Duodenal mucosa (tissue), 2 donors: Measurements from ENCODE around the gene MRGPRF.
"Not testable (repeated sequence)": the region's sequence is repeated elsewhere in the genome, so short reads cannot be mapped to it uniquely, and the experiment has no call there.

Experiments
- H3K27ac ChIP-seq: one replicate; pipeline ENCODE4 v1.7.0; 2013; ENCODE audit warnings: low read depth, low read length
- H3K27me3 ChIP-seq, 2 donors: one replicate each; pipeline ENCODE4 v1.7.0; 2013; ENCODE audit warnings: low read length in 2 of 2, control low read depth in 1 of 2; ENCODE audit not compliant: insufficient read depth in 2 of 2, control insufficient read depth in 1 of 2
- H3K36me3 ChIP-seq, 2 donors: one replicate each; pipeline ENCODE4 v1.7.0; 2013; ENCODE audit warnings: low read length in 2 of 2, control low read depth in 1 of 2; ENCODE audit not compliant: insufficient read depth in 2 of 2, control insufficient read depth in 1 of 2
- H3K4me1 ChIP-seq, 2 donors: one replicate each; pipeline ENCODE4 v1.7.0; 2013; ENCODE audit warnings: low read length in 2 of 2, control low read depth in 1 of 2; ENCODE audit not compliant: insufficient read depth in 2 of 2, control insufficient read depth in 1 of 2
- H3K4me3 ChIP-seq, 2 donors: one replicate each; pipeline ENCODE4 v1.7.0; 2013; ENCODE audit warnings: low read length in 2 of 2, low read depth in 1 of 2
- H3K9ac ChIP-seq, 2 donors: one replicate each; pipeline ENCODE4 v1.7.0; 2013; ENCODE audit warnings: low read length in 2 of 2, low read depth in 1 of 2
- H3K9me3 ChIP-seq, 2 donors: one replicate each; pipeline ENCODE4 v1.7.0; 2013; ENCODE audit warnings: low read length in 2 of 2, control low read depth in 1 of 2; ENCODE audit not compliant: control insufficient read depth in 1 of 2

MRGPRF gene

DNA sequence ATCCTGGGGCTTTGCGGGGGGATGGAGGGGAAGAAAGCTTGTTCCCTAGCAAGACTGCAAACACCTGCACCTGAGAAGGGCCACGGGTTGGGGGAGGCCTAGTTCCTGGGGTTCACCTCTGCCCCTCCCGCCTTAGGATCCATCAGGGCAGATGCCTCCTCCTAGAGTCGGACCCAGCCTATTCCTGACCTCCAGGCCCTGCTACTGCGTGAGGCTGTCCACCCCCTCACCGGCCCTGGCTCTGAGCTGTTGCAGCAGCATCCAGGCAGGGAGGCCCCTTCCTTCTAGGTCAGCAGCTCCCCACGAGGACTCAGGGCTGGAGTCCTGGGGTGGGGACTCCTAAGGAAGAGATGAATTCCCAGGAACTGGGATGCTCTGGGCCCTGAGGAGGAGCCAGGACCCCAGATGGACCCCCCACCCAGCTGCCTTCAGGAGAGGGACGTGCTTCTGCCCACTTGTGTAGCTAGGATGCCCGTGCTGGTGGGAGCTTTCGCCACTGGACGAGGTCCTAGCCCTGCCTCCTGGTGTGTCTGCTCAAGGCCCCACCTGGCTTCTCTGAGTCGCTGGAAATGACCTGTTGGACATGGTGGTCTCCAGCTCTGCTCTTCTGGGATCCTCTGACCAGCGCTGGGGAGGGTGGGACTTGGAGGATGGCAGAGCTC is 10.3 kb downstream of the MRGPRF start:
- H3K27me3 ChIP-seq, result no peaks in the 10 kb centered on the region
- H3K4me1 ChIP-seq, result peaks cover 2 to 5% of the 10 kb centered on the region in 2 donors
- no peaks in the 10 kb centered on the region for H3K36me3 ChIP-seq
- H3K9ac ChIP-seq, result no peak overlapping the region
- H3K4me3 ChIP-seq, result no peak overlapping the region
- no peaks in the 10 kb centered on the region for H3K9me3 ChIP-seq
- no peak overlapping the region for H3K27ac ChIP-seq

DNA sequence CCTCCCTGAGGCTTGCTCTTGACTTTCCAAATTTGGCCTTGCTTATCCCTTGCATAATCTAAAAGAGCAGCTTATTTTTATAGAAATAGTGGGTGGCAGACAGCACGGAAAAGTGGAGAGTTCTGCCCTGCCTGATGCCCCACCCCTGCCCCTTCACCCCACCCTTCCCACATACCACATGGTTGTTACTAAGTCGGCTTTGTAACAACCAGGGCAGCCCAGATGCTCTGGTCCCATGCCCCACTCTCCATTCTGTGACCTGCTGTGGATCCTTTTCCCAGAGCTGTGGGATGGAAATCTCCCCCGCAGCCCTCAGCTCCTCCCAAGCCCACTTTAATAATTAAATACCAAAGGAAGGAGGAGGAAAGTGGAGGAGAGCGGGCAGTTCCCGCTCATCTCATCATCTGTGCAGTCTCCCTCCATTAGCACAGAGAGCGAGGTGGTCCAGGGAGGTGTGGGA is 10.9 kb downstream of the MRGPRF start:
- Histone ChIP-seq H3K27me3 (no peaks in the 10 kb centered on the region), H3K27ac (no peak overlapping the region), H3K9me3 (no peaks in the 10 kb centered on the region), H3K9ac (no peak overlapping the region), H3K36me3 (no peaks in the 10 kb centered on the region), H3K4me3 (no peak overlapping the region), H3K4me1 (no peaks in the 10 kb centered on the region)

DNA sequence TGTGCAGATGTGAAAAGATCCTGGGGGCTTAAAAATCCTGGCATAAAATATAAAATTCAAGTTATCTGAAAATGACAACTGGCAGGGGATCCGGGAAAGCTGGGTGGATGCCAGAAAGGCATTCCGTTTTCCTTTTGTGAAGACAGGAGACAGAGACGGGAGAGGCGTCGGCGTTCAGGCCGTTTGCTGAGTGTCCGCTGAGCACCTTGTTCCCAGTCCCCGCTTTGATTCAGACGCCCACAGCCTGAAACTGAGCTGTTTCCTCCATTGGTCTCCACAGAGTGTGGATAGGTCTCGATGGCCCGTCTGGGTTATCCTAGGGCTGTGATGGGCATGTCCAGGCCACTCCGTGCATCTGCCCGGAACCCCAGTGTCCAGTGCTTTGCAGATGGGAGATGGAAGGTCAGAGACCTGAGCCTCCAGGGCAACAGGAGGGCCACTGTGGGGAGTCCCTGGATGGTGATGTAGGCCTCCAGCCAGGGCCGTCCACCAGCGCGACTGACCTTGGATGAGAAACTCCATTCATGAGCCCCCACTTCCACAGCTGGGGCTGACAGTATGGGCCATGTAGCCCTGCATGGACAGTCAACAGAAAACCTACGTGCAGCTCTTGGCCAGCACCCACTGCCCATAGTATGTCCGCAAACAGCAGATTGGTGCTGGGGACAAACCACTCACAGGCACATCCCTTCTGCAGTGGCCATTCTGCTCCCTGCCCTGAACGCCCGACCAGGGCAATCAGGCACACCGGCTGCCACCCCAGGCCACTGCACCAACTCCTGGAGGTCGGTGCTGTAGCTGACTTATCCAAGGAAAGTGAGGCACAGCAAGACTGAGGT is 11.6 kb downstream of the MRGPRF start:
- Histone ChIP-seq H3K9me3 (no peaks in the 10 kb centered on the region), H3K27me3 (no peaks in the 10 kb centered on the region), H3K4me1 (no peaks in the 10 kb centered on the region), H3K9ac (no peak overlapping the region), H3K36me3 (no peaks in the 10 kb centered on the region), H3K4me3 (no peak overlapping the region), H3K27ac (peak overlapping the region; percentile 15)

DNA sequence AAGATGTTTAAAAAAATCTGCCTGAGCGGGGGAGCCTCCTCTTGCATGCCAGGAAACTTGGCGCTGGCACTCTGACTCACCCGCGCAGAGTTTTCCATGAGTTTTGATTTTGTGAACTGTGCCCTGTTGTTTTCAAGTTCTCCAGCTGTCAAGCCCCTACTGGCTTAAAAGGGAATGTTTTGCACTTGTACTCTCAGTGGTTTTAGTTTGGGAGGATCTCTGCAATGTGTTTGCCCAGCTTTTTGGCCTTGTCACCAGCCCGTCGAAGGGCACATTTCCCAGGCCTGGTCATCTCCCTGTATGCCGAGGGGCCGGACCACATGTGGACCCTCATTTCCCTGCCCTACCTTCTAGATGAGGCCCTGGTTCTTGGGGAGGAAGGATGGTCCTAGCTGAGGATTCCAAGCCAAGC is 12.2 kb downstream of the MRGPRF start:
- Histone ChIP-seq H3K27ac (no peak overlapping the region), H3K4me1 (no peaks in the 10 kb centered on the region), H3K4me3 (no peak overlapping the region), H3K27me3 (no peaks in the 10 kb centered on the region), H3K9ac (no peak overlapping the region), H3K9me3 (no peaks in the 10 kb centered on the region), H3K36me3 (no peaks in the 10 kb centered on the region)

DNA sequence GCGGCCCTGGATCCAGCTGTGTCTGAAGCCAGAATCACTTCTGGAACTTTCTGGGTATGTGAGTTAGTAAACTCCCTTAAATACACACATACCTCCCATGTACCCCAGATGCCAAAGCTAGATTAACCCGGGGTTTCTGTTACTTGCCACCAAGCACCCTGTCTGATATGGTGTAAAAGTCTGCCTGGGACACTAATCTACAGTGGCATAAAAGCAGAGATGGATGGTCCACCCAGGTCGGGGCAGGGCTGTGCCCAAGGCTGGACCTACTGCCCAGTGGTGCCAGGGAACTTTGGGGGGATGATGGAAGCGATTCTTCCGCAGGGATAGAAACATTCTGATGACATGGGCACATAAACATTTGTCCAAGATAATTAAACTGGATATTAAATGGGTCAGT is 12.7 kb downstream of the MRGPRF start:
- Histone ChIP-seq H3K9ac (peak overlapping the region in 1 of 2 donors; percentile 28), H3K36me3 (no peaks in the 10 kb centered on the region), H3K9me3 (no peaks in the 10 kb centered on the region), H3K27me3 (no peaks in the 10 kb centered on the region), H3K4me3 (no peak overlapping the region), H3K27ac (peak overlapping the region; percentile 45), H3K4me1 (no peaks in the 10 kb centered on the region)

DNA sequence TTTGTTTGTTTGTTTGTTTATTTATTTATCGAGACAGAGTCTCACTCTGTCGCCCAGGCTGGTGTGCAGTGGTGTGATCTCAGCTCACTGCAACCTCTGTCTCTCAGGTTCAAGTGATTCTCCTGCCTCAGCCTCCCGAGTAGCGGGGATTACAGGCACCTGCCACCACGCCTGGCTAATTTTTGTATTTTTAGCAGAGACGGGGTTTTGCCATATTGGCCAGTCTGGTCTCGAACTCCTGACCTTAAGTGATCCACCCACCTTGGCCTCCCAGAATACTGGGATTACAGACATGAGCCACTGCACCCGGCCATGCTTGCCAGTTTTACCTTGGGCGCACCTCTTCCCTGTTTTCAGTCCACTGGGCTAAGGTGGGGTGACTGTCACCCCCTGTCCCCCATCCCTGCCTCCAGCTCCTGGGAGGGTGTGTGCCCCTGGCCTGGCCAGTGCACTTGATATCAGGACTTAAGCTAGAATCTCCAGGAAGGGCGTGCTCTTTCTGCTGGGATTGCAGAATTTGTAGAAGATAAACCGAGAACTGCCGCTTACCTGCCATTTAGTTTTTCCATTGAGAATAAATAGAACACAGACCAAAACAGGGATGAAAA is 13.2 kb downstream of the MRGPRF start:
- H3K36me3 ChIP-seq, H3K9ac ChIP-seq, H3K4me1 ChIP-seq, H3K27me3 ChIP-seq, H3K9me3 ChIP-seq, H3K4me3 ChIP-seq: not testable (repeated sequence)
- H3K27ac ChIP-seq, result peak overlapping the region; percentile 28

DNA sequence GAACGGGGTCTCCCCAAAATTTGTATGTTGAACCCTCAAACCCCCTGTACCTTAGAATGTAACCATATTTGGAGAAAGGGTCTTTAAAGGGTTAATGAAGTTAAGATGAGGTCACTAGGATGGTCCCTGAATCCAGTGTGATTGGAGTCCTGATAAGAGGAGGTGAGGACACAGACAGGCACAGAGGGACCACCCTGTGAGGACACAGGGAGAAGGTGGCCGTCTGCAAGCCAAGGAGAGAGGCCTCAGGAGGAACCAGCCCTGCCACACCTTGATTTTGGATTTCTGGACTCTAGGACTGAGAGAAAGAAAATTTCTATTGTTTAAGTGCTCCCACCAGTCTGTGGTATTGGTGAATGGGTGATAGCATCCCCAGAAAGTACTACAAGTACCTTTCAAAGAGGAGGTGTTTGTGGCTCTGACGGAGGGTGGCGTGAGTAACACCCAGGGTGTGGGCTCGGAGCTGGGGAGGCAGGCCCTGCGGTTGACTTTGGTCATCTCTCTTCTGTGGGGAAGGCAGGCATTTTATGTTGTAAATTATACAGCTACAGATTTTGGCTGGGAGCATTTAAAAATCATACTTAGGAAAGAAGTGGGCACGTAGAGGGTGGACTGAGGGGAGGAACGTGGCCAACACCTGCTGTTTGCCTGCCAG is 13.8 kb downstream of the MRGPRF start:
- Histone ChIP-seq H3K4me3 (no peak overlapping the region), H3K4me1 (no peaks in the 10 kb centered on the region), H3K27me3 (no peaks in the 10 kb centered on the region), H3K9me3 (no peaks in the 10 kb centered on the region), H3K36me3 (no peaks in the 10 kb centered on the region), H3K27ac (no peak overlapping the region), H3K9ac (no peak overlapping the region)

DNA sequence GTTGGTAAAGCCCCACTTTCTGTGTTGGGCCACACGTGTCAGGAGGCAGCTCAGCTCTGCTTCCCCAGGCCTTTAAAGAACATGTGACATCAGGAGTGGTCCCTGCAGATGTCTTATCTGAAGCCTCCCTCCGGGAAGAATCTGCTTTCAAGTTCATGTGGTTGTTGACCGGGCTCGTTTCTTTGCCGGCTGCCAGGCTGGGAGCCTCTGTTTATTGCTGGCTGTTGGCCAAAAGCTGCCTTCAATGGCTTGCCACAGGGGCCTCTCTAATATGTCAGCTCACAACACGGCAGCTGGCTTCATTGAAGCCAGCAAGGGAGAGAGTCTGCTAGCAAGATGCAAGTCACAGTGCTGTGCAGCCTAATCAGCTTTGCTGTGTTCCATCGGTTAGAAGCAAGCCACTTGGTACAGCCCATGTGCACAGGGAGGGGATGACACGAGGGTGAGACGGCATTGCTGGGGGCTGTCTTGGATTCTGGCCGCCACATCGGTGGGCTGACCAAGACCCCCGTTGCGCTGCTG is 14.6 kb downstream of the MRGPRF start:
- Histone ChIP-seq H3K36me3 (no peaks in the 10 kb centered on the region), H3K4me3 (no peak overlapping the region), H3K27me3 (no peaks in the 10 kb centered on the region), H3K27ac (no peak overlapping the region), H3K9me3 (no peaks in the 10 kb centered on the region), H3K9ac (no peak overlapping the region), H3K4me1 (no peaks in the 10 kb centered on the region)

DNA sequence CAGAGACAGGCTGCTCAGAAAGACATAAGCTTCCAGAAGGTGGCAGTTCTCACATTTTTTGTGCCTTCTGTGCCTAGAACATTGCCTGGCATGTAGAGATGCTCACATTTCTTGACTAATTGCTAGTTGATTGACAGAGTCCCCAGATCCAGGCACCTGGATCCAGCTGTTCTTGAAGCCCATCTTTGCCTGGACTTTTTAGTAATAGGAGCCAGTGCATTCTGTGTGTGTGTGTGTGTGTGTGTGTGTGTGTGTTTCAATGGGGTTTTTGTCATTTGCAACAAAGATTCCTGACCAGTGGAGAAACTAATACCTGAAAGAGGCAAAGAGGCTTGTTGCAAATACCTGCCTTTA is 15.1 kb downstream of the MRGPRF start:
- H3K4me1 ChIP-seq, result no peaks in the 10 kb centered on the region
- no peaks in the 10 kb centered on the region for H3K27me3 ChIP-seq
- no peaks in the 10 kb centered on the region for H3K36me3 ChIP-seq
- H3K9ac ChIP-seq, result no peak overlapping the region
- no peak overlapping the region for H3K27ac ChIP-seq
- no peaks in the 10 kb centered on the region for H3K9me3 ChIP-seq
- no peak overlapping the region for H3K4me3 ChIP-seq
